Karpas-422 (cell line): Measurements from ENCODE around the gene GTF2A1L. TPM values are rescaled to one million over a fixed set of nuclear protein-coding genes. Genes with fewer than 3 reads are reported as not detected.
A peak's percentile ranks its signal among the peaks of the same experiment; 100 is the strongest.

Experiments used
- DNase-seq: peaks from one replicate; pipeline ENCODE4 v3.0.0-alpha.2; 2015
- H2AFZ ChIP-seq: fragments of 200-600 bp; sonication (generic); 2 replicates; pipeline ENCODE4 v1.6.1; 2014; ENCODE audit warnings: antibody characterized with exemption, low read length, mixed read lengths
- H3K27ac ChIP-seq: fragments of 200-600 bp; sonication (generic); 2 replicates; pipeline ENCODE4 v1.5.1; 2014; ENCODE audit warnings: mild to moderate bottlenecking, low read length, moderate library complexity
- H3K27me3 ChIP-seq: fragments of 200-600 bp; sonication (generic); 2 replicates; pipeline ENCODE4 v1.6.1; 2014; ENCODE audit warnings: low read length, mixed read lengths
- H3K36me3 ChIP-seq: fragments of 200-600 bp; sonication (generic); 2 replicates; pipeline ENCODE4 v1.6.1; 2014; ENCODE audit warnings: low read length, mixed read lengths; ENCODE audit not compliant: insufficient read depth
- H3K4me1 ChIP-seq: fragments of 200-600 bp; sonication (generic); 2 replicates; pipeline ENCODE4 v1.6.1; 2014; ENCODE audit warnings: mild to moderate bottlenecking, low read length, mixed read lengths
- H3K4me2 ChIP-seq: fragments of 200-600 bp; sonication (generic); 2 replicates; pipeline ENCODE4 v1.6.1; 2014; ENCODE audit warnings: low read length, low read depth, mild to moderate bottlenecking; ENCODE audit not compliant: poor library complexity, severe bottlenecking
- H3K4me3 ChIP-seq: fragments of 200-600 bp; sonication (generic); 2 replicates; pipeline ENCODE4 v1.5.1; 2014; ENCODE audit warnings: mild to moderate bottlenecking, antibody characterized with exemption, low read length, mixed read lengths
- H3K79me2 ChIP-seq: fragments of 200-600 bp; sonication (generic); 2 replicates; pipeline ENCODE4 v1.6.1; 2014; ENCODE audit warnings: mild to moderate bottlenecking, low read length, mixed read lengths
- H3K9ac ChIP-seq: fragments of 200-600 bp; sonication (generic); 2 replicates; pipeline ENCODE4 v1.6.0; 2014; ENCODE audit warnings: low read length
- H3K9me2 ChIP-seq: fragments of 200-600 bp; sonication (generic), shearing (Covaris generic); replicated peaks from 2 replicates; pipeline ENCODE4 v1.6.0; 2014; ENCODE audit warnings: mild to moderate bottlenecking, low read length, moderate library complexity; ENCODE audit not compliant: insufficient read depth
- H3K9me3 ChIP-seq: fragments of 300-700, 200-600 bp; sonication (generic); 2 replicates; pipeline ENCODE4 v1.6.1; 2014; ENCODE audit warnings: low read length, mixed read lengths
- H4K20me1 ChIP-seq: fragments of 200-600 bp; sonication (generic); 2 replicates; pipeline ENCODE4 v1.6.1; 2014; ENCODE audit warnings: mild to moderate bottlenecking, antibody characterized with exemption, low read length, low read depth; ENCODE audit not compliant: insufficient read depth
- total RNA-seq: library from RNA; depleted of rRNA; stranded (reverse); fragments of >200 nt; shearing (Covaris generic); gene quantifications from 2 replicates; pipeline ENCODE4 v1.2.3, GENCODE V29; 2014; ENCODE audit warnings: low replicate concordance; rRNA removed

Gene GTF2A1L, protein sequence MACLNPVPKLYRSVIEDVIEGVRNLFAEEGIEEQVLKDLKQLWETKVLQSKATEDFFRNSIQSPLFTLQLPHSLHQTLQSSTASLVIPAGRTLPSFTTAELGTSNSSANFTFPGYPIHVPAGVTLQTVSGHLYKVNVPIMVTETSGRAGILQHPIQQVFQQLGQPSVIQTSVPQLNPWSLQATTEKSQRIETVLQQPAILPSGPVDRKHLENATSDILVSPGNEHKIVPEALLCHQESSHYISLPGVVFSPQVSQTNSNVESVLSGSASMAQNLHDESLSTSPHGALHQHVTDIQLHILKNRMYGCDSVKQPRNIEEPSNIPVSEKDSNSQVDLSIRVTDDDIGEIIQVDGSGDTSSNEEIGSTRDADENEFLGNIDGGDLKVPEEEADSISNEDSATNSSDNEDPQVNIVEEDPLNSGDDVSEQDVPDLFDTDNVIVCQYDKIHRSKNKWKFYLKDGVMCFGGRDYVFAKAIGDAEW
- not detected in 2 replicates for total RNA-seq

DNA sequence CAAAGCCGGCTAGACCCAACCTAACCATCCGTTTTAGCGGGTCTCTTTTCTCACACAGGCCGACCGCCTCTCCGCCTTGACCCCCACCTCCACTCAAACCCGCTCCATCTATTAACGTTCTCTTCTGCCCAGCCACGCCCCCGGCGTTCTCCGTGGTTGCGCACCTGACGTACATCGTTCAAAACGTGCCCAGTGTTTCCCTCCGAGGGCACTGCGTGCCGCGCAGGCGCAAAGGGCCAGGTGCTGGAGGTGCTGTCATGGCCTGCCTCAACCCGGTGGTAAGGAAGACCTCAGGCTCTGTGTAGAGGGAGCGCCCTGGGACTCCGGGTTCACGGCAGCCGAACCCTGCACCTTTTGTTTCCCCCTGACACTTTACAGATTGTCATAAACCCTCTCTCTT is at the start of gene GTF2A1L:
Gene GTF2A1L (plus strand): TSS at position 239 of the 400 bp plus-strand sequence. CDS start 19 bp downstream, at position 258.
- Histone ChIP-seq H3K27ac (no peak within 1 kb of the TSS), H3K4me1 (no peaks in the 10 kb centered on the region), H4K20me1 (no peaks in the 10 kb centered on the region), H2AFZ (no peak within 1 kb of the TSS), H3K9ac (no peak within 1 kb of the TSS), H3K4me3 (no peak within 1 kb of the TSS), H3K36me3 (no peaks in the 10 kb centered on the region), H3K79me2 (no peaks in the 10 kb centered on the region), H3K9me2 (no peaks in the 10 kb centered on the region), H3K9me3 (no peaks in the 10 kb centered on the region), H3K4me2 (no peak within 1 kb of the TSS), H3K27me3 (no peaks in the 10 kb centered on the region)
- DNase-seq: no peak

DNA sequence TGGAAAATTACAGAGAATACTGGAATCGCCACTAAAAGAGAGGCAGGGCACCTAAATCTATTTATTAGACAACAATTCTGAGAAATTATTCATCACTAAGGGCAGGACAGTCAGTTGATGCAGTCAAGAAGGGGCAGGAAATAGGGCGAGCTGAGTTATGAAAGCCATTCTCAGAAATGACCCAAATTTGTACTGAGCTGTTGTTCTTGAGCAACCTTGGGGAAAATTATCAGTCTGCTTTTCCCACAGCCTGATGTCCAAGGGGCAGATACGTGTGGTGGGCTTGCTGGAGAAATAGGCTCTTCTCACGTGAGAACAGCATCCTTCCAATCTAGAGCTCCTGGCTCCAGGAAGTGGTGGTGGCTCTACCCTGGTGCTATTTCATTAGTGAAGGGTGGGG is 49.1 kb upstream of the GTF2A1L start:
- Histone ChIP-seq H3K4me2 (no peak overlapping the region), H3K9ac (no peak overlapping the region), H3K4me1 (no peaks in the 10 kb centered on the region), H3K36me3 (no peaks in the 10 kb centered on the region), H2AFZ (no peak overlapping the region), H3K27me3 (no peaks in the 10 kb centered on the region), H3K9me3 (no peaks in the 10 kb centered on the region), H3K79me2 (no peaks in the 10 kb centered on the region), H3K27ac (no peak overlapping the region), H3K9me2 (no peaks in the 10 kb centered on the region), H3K4me3 (no peak overlapping the region), H4K20me1 (no peaks in the 10 kb centered on the region)
- no peak for DNase-seq

DNA sequence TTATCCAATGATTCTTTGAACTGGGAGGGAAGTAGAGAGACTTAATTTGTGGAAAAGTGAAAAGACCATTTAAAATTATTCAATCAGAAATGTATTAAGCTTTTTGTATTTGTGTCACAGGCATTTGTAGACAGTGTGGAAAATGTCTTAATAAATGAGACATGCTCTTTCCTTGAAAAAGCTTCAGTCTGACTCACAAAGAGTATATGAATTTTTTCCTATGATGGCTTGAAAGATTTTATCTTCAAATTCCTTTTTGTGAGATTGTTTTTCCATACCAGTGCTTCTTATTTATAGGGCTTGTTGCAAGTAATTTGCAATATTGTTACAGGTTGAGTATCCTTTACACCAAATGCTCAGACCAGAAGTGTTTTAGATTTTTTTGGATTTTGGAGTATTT is 48.2 kb upstream of the GTF2A1L start:
- Histone ChIP-seq H3K79me2 (no peaks in the 10 kb centered on the region), H3K4me2 (no peak overlapping the region), H3K36me3 (no peaks in the 10 kb centered on the region), H4K20me1 (no peaks in the 10 kb centered on the region), H3K4me3 (no peak overlapping the region), H3K4me1 (no peaks in the 10 kb centered on the region), H3K27ac (no peak overlapping the region), H2AFZ (no peak overlapping the region), H3K9ac (no peak overlapping the region), H3K9me3 (no peaks in the 10 kb centered on the region), H3K27me3 (no peaks in the 10 kb centered on the region), H3K9me2 (no peaks in the 10 kb centered on the region)
- peak; percentile 19 for DNase-seq

- no peak overlapping the region for H3K27ac ChIP-seq
- H3K9me3 ChIP-seq: no peaks in the 10 kb centered on the region
- H3K9ac ChIP-seq: no peak overlapping the region
- no peaks in the 10 kb centered on the region for H3K9me2 ChIP-seq
- no peak overlapping the region for H2AFZ ChIP-seq
- H3K36me3 ChIP-seq: no peaks in the 10 kb centered on the region
- H4K20me1 ChIP-seq: no peaks in the 10 kb centered on the region
- H3K27me3 ChIP-seq: no peaks in the 10 kb centered on the region
- no peaks in the 10 kb centered on the region for H3K79me2 ChIP-seq
- H3K4me1 ChIP-seq: no peaks in the 10 kb centered on the region
- no peak overlapping the region for H3K4me2 ChIP-seq
- no peak for DNase-seq
- no peak overlapping the region for H3K4me3 ChIP-seq
These were observed 44.8 kb upstream of the GTF2A1L start for GRCh38 chr2:48572816-48573215.

DNA sequence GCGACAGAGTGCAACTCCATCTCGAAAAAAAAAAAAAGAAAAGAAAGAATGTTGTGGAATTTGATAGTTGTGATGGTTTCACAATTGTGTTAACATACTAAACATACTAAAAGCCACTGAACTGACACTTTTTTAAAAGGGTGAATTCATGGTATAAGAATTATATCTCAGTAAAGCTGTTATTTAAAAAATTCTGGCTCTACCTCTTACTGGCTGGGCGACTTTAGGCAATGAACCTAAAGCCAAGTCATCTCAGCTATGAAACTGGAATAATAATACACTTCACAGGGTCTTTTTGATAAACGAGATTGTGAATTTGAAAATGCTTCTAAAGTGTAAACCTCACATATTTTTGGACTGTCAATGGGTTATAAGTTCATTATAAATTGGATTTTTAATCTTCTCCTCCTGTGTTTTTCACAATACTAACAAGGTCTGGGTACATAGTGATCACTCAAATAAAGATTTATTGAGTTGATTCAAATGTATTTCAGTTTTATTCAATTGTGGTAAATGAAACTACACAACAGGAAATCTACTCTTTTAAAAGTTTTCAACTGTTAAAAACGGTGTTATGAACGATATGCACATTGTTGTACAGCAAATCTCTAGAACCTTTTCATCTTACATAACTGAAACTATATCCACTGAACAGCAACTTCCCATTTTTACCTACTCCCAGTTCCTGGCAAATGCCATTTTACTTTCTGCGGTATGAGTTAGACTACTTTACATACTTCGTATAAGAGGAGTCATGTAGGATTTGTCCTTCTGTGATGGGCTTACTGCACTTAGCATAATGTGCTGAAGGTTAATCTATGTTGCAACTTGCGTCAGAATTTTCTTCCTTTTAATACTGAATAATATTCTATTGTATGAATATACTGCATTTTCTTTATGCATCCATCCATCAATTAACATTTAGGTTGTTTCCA is 43.0 kb upstream of the GTF2A1L start:
- no peak overlapping the region for H2AFZ ChIP-seq
- H3K4me2 ChIP-seq: no peak overlapping the region

DNA sequence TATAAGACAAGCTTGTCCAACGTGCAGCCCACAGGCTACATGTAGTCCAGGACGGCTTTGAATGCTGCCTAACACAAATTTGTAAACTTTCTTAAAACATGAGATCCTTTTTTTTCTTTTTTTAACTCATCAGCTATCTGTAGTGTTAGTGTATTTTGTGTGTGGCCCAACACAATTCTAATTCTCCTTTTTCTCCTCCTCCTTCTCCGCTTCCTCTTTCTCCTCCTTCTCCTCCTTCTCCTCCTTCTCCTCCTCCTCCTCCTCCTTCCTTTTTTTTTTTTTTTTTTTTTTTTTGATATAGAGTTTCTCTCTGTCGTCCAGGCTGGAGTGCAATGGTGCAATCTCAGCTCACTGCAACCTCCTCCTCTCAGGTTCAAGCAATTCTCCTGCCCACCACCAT is 39.3 kb upstream of the GTF2A1L start:
- H3K27ac ChIP-seq: no peak overlapping the region
- no peaks in the 10 kb centered on the region for H3K9me2 ChIP-seq
- no peaks in the 10 kb centered on the region for H3K36me3 ChIP-seq
- no peak for DNase-seq
- H2AFZ ChIP-seq: no peak overlapping the region
- no peaks in the 10 kb centered on the region for H4K20me1 ChIP-seq
- H3K9me3 ChIP-seq: no peaks in the 10 kb centered on the region
- no peaks in the 10 kb centered on the region for H3K79me2 ChIP-seq
- H3K9ac ChIP-seq: no peak overlapping the region
- H3K27me3 ChIP-seq: no peaks in the 10 kb centered on the region
- no peak overlapping the region for H3K4me2 ChIP-seq
- H3K4me1 ChIP-seq: no peaks in the 10 kb centered on the region
- H3K4me3 ChIP-seq: no peak overlapping the region

More for the DNA sequence above, 43.0 kb upstream of the GTF2A1L start:
- Histone ChIP-seq H3K9me3 (no peaks in the 10 kb centered on the region), H3K4me1 (no peaks in the 10 kb centered on the region), H3K9me2 (no peaks in the 10 kb centered on the region), H3K79me2 (no peaks in the 10 kb centered on the region), H3K9ac (no peak overlapping the region), H3K27me3 (no peaks in the 10 kb centered on the region), H4K20me1 (no peaks in the 10 kb centered on the region), H3K4me3 (no peak overlapping the region), H3K27ac (no peak overlapping the region), H3K36me3 (no peaks in the 10 kb centered on the region)
- DNase-seq: no peak

DNA sequence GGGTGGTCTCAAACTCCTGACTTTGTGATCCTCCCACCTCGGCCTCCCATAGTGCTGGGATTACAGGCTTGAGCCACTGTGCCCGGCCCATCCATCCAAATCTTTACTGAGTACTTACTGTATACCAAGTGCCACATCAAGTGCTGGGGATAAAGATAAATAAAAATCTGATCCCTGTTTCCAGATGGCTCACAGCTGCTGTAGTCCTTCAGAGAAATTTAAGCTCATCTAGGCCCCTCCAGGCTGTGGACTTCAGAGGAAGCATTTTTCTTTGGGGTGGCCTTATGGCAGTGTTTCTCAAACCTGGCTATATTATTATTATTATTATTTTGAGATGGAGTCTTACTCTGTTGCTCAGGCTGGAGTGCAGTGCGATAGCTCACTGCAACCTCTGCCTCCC is 33.7 kb upstream of the GTF2A1L start:
- Histone ChIP-seq H3K27ac (no peak overlapping the region), H3K9me3 (no peaks in the 10 kb centered on the region), H3K4me3 (no peak overlapping the region), H3K4me2 (no peak overlapping the region), H3K36me3 (no peaks in the 10 kb centered on the region), H3K9me2 (no peaks in the 10 kb centered on the region), H3K27me3 (no peaks in the 10 kb centered on the region), H3K9ac (no peak overlapping the region), H2AFZ (no peak overlapping the region), H3K4me1 (no peaks in the 10 kb centered on the region), H3K79me2 (no peaks in the 10 kb centered on the region), H4K20me1 (no peaks in the 10 kb centered on the region)
- DNase-seq: no peak

- H3K9ac ChIP-seq: no peak overlapping the region
- H3K4me1 ChIP-seq: no peaks in the 10 kb centered on the region
- no peak overlapping the region for H3K27ac ChIP-seq
- H4K20me1 ChIP-seq: no peaks in the 10 kb centered on the region
- no peaks in the 10 kb centered on the region for H3K27me3 ChIP-seq
- no peaks in the 10 kb centered on the region for H3K9me3 ChIP-seq
- no peak overlapping the region for H2AFZ ChIP-seq
- H3K4me2 ChIP-seq: no peak overlapping the region
- no peaks in the 10 kb centered on the region for H3K9me2 ChIP-seq
- DNase-seq: no peak
- H3K36me3 ChIP-seq: no peaks in the 10 kb centered on the region
- H3K79me2 ChIP-seq: no peaks in the 10 kb centered on the region
- no peak overlapping the region for H3K4me3 ChIP-seq
These were observed 33.1 kb upstream of the GTF2A1L start for GRCh38 chr2:48584551-48584950.
